Measurements from ENCODE around the gene FGF2.
"Not testable (repeated sequence)": the region's sequence is repeated elsewhere in the genome, so short reads cannot be mapped to it uniquely, and the experiment has no call there.

Gene FGF2

GRCh38 chr4:122788935-122789334 is 37.7 kb upstream of the FGF2 start:
- TF ChIP-seq Cebpa-rat (IDR thresholded peaks at IDR 0.05), result no peak
- Histone ChIP-seq H4K20me1 (no peaks in the 10 kb centered on the region), H3K4me3 (no peak overlapping the region), H3K27me3 (no peaks in the 10 kb centered on the region), H3K4me1 (no peaks in the 10 kb centered on the region), H3K4me2 (no peak overlapping the region), H3K27ac (no peak overlapping the region), H3K36me3 (no peaks in the 10 kb centered on the region), H3K9ac (no peak overlapping the region), H3K9me3 (no peaks in the 10 kb centered on the region)

- Histone ChIP-seq H3K4me3 (no peak overlapping the region), H3K27ac (no peak overlapping the region), H3K27me3 (no peaks in the 10 kb centered on the region), H3K36me3 (no peaks in the 10 kb centered on the region), H3K9me3 (no peaks in the 10 kb centered on the region), H3K4me2 (no peak overlapping the region), H3K9ac (no peak overlapping the region), H3K4me1 (no peaks in the 10 kb centered on the region), H4K20me1 (no peaks in the 10 kb centered on the region)
- TF ChIP-seq Cebpa-rat (IDR thresholded peaks at IDR 0.05), result no peak
These were observed 32.8 kb upstream of the FGF2 start for GRCh38 chr4:122793811-122794210.

DNA sequence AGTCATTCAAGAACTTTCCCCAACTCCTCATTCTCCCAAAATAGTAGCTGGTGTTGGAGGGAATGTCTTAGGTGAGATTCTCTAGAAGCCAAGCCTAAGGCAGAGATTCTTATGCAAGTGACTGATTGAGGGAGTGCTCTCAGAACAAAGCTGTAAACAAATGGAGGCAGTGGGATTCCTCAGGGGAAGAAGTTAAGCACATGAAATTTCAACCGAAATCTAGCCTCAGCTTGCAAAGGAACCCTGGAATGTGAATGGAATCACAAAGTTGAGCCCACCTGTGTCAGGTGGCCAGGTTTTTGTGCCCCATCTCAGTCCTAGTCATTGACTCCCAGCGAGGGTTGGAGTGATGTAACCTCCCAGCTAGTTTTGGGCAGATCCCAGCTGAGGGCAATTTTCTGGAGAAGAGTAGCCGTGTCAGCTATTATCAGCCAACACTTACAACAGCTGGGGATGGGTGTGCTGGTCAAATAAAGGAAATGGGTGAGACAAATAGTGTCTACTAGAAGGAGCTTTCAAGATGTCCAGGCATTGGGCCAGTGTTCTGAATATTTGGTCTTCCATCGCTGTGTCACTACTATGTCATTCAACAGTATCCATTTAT is 29.7 kb upstream of the FGF2 start:
- Histone ChIP-seq H3K27me3 (no peaks in the 10 kb centered on the region), H3K9ac (no peak overlapping the region), H3K9me3 (no peaks in the 10 kb centered on the region), H3K4me3 (no peak overlapping the region), H3K36me3 (no peaks in the 10 kb centered on the region), H3K4me2 (no peak overlapping the region), H4K20me1 (no peaks in the 10 kb centered on the region), H3K27ac (no peak overlapping the region), H3K4me1 (no peaks in the 10 kb centered on the region)
- TF ChIP-seq Cebpa-rat (IDR thresholded peaks at IDR 0.05), result no peak

DNA sequence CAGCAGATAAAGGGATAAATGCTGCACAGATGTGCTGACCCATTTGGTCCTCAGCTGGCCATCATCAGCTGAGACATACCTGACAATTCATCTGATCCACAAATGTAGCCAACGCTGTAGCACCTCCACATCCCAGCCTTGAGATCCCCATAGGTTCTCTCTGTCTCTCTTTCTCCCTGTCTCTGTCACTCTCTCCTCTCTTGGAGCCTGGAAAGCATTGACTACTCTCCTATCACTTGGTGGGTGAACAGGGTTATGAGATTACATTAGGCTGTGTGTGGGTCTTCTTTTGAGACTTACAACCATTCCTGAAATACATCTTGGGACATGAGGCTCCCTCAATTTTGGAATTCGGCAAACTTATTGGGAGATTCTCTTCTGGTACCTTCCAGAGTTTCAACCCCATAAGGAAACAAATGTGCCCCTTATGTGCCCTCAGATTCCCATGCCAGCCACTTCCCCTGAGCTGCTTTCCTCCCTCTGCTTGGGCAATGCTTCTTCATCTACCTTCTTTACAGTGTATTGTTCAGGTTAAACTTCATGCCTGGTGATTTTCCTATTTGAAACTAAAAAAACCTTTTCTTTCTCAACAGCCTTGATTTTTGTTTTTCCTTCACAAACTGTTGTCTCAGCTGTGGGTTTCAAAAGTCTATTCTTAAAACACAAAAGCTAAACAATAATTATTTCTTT is 29.1 kb upstream of the FGF2 start:
- TF ChIP-seq Cebpa-rat (IDR thresholded peaks at IDR 0.05), result no peak
- H3K4me3 ChIP-seq, result no peak overlapping the region
- no peaks in the 10 kb centered on the region for H3K9me3 ChIP-seq
- no peaks in the 10 kb centered on the region for H3K36me3 ChIP-seq
- H4K20me1 ChIP-seq, result no peaks in the 10 kb centered on the region
- no peak overlapping the region for H3K27ac ChIP-seq
- no peak overlapping the region for H3K4me2 ChIP-seq
- no peaks in the 10 kb centered on the region for H3K27me3 ChIP-seq
- H3K4me1 ChIP-seq, result no peaks in the 10 kb centered on the region
- no peak overlapping the region for H3K9ac ChIP-seq

GRCh38 chr4:122798101-122798500 is 28.5 kb upstream of the FGF2 start:
- no peak for TF ChIP-seq Cebpa-rat (IDR thresholded peaks at IDR 0.05)
- no peak overlapping the region for H3K4me3 ChIP-seq
- H3K9me3 ChIP-seq, result no peaks in the 10 kb centered on the region
- H3K4me1 ChIP-seq, result no peaks in the 10 kb centered on the region
- no peak overlapping the region for H3K4me2 ChIP-seq
- no peaks in the 10 kb centered on the region for H3K36me3 ChIP-seq
- H3K9ac ChIP-seq, result no peak overlapping the region
- H3K27me3 ChIP-seq, result no peaks in the 10 kb centered on the region
- H3K27ac ChIP-seq, result no peak overlapping the region
- H4K20me1 ChIP-seq, result no peaks in the 10 kb centered on the region

GRCh38 chr4:122798917-122799316 is 27.7 kb upstream of the FGF2 start:
- no peak overlapping the region for H3K27ac ChIP-seq

GRCh38 chr4:122803788-122804208 is 22.8 kb upstream of the FGF2 start:
- Histone ChIP-seq H4K20me1 (no peaks in the 10 kb centered on the region), H3K27ac (no peak overlapping the region), H3K4me3 (no peak overlapping the region), H3K36me3 (no peaks in the 10 kb centered on the region), H3K27me3 (no peaks in the 10 kb centered on the region), H3K9ac (no peak overlapping the region), H3K4me2 (peak overlapping the region; percentile 56), H3K4me1 (peaks cover 6% of the 10 kb centered on the region), H3K9me3 (no peaks in the 10 kb centered on the region)
- no peak for TF ChIP-seq Cebpa-rat (IDR thresholded peaks at IDR 0.05)

More at GRCh38 chr4:122798917-122799316, 27.7 kb upstream of the FGF2 start:
- Histone ChIP-seq H3K9ac (no peak overlapping the region), H4K20me1 (no peaks in the 10 kb centered on the region), H3K4me2 (no peak overlapping the region), H3K4me3 (no peak overlapping the region), H3K4me1 (peaks cover 5% of the 10 kb centered on the region), H3K36me3 (no peaks in the 10 kb centered on the region), H3K9me3 (no peaks in the 10 kb centered on the region), H3K27me3 (no peaks in the 10 kb centered on the region)
- no peak for TF ChIP-seq Cebpa-rat (IDR thresholded peaks at IDR 0.05)

DNA sequence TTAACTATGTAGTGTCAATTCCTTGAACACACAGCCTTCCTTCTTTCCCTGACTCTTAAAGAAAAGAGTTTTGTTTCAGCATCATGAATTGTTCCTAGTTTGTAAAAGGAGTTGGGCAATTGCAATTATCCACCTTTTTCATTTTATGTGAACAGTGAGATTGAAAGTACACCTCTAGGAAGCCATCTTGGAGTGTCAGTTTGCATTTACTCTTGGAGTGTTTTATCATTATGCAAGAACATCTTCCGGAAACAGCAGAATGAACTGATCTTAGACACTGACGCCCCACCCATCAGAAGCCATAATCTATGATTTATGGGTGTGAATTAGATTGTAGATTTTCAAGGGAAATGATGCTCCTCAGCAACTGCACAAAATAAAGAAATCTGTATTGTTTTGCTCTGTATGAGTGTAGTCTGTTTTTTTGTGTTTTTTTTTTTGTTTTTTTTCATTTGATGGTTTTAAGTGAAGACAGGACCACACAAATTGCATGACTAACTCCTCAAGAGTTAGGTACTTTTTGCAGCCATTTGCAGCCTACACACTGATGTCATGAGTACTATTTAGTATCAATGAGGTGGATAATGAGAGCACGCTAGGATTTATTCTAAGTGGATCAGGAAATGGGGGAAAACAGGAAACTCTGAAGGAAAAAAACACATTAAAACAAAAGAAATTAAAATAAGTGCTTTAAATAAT is 19.5 kb upstream of the FGF2 start:
- no peak overlapping the region for H3K9ac ChIP-seq
- H3K27ac ChIP-seq, result no peak overlapping the region
- no peaks in the 10 kb centered on the region for H3K36me3 ChIP-seq
- H3K9me3 ChIP-seq, result peaks cover 6% of the 10 kb centered on the region; the same call in 1 of the 2 replicates
- peaks cover 6% of the 10 kb centered on the region for H3K4me1 ChIP-seq
- TF ChIP-seq Cebpa-rat (IDR thresholded peaks at IDR 0.05), result no peak
- H3K27me3 ChIP-seq, result no peaks in the 10 kb centered on the region
- H3K4me3 ChIP-seq, result no peak overlapping the region
- H4K20me1 ChIP-seq, result no peaks in the 10 kb centered on the region
- no peak overlapping the region for H3K4me2 ChIP-seq

GRCh38 chr4:122810669-122811068 is 16.0 kb upstream of the FGF2 start:
- H4K20me1 ChIP-seq, result no peaks in the 10 kb centered on the region
- no peak overlapping the region for H3K27ac ChIP-seq
- no peaks in the 10 kb centered on the region for H3K36me3 ChIP-seq
- no peaks in the 10 kb centered on the region for H3K4me1 ChIP-seq
- H3K9me3 ChIP-seq, result peaks cover 6% of the 10 kb centered on the region; the same call in 1 of the 2 replicates
- H3K4me3 ChIP-seq, result no peak overlapping the region
- H3K9ac ChIP-seq, result no peak overlapping the region
- no peak overlapping the region for H3K4me2 ChIP-seq
- no peaks in the 10 kb centered on the region for H3K27me3 ChIP-seq
- no peak for TF ChIP-seq Cebpa-rat (IDR thresholded peaks at IDR 0.05)

- not testable (repeated sequence) for H4K20me1 ChIP-seq, H3K4me1 ChIP-seq, H3K4me2 ChIP-seq, H3K27ac ChIP-seq, H3K36me3 ChIP-seq, H3K9ac ChIP-seq, H3K4me3 ChIP-seq, H3K27me3 ChIP-seq, H3K9me3 ChIP-seq
These were observed 14.8 kb upstream of the FGF2 start for GRCh38 chr4:122811781-122812180.

- H3K36me3 ChIP-seq, H3K4me1 ChIP-seq, H3K4me2 ChIP-seq, H3K4me3 ChIP-seq, H3K9ac ChIP-seq, H3K27me3 ChIP-seq, H3K9me3 ChIP-seq, H3K27ac ChIP-seq, H4K20me1 ChIP-seq: not testable (repeated sequence)
These were observed 13.8 kb upstream of the FGF2 start for GRCh38 chr4:122812823-122813222.
